GM18508 (cell line): ENCODE measurements around the gene ELMOD3.
"Not testable (repeated sequence)": the region's sequence is repeated elsewhere in the genome, so short reads cannot be mapped to it uniquely, and the experiment has no call there.

ENCODE experiments used
- ATAC-seq: cut with Tn5 transposase; IDR thresholded peaks from one replicate; pipeline ENCODE4 v1.9.1; 2021; ENCODE audit warnings: moderate number of reproducible peaks; ENCODE audit not compliant: insufficient read depth, unreplicated experiment

The ELMOD3 gene

GRCh38 chr2:85367180-85367579 lies 12.6 kb downstream of the ELMOD3 start:
- no peak for ATAC-seq

- no peak for ATAC-seq
Observed at GRCh38 chr2:85368921-85369320, 14.4 kb downstream of the ELMOD3 start.

- ATAC-seq = no peak
Observed at GRCh38 chr2:85369500-85369899, 14.9 kb downstream of the ELMOD3 start.

GRCh38 chr2:85371045-85371444 lies 16.5 kb downstream of the ELMOD3 start:
- no peak for ATAC-seq

GRCh38 chr2:85376291-85377065 lies 21.9 kb downstream of the ELMOD3 start:
- ATAC-seq = no peak

- no peak for ATAC-seq
Observed at GRCh38 chr2:85377083-85377482, 22.5 kb downstream of the ELMOD3 start.

- ATAC-seq = no peak
Observed at GRCh38 chr2:85378257-85378656, 23.7 kb downstream of the ELMOD3 start.

GRCh38 chr2:85380048-85380447 lies 25.5 kb downstream of the ELMOD3 start:
- ATAC-seq = no peak

GRCh38 chr2:85383151-85383550 lies 28.6 kb downstream of the ELMOD3 start:
- ATAC-seq = not testable (repeated sequence)

- ATAC-seq = no peak
Observed at GRCh38 chr2:85383850-85384249, 29.3 kb downstream of the ELMOD3 start.

- ATAC-seq = no peak
Observed at GRCh38 chr2:85385746-85386145, 31.2 kb downstream of the ELMOD3 start.

- ATAC-seq = no peak
Observed at GRCh38 chr2:85387754-85388153, 33.2 kb downstream of the ELMOD3 start.

GRCh38 chr2:85388878-85389538 lies 34.4 kb downstream of the ELMOD3 start:
- ATAC-seq = no peak

- no peak for ATAC-seq
Observed at GRCh38 chr2:85390941-85391669, 36.5 kb downstream of the ELMOD3 start.

GRCh38 chr2:85393836-85394235 lies 39.3 kb downstream of the ELMOD3 start:
- ATAC-seq = no peak

- ATAC-seq = no peak
Observed at GRCh38 chr2:85394261-85394681, 39.7 kb downstream of the ELMOD3 start.

GRCh38 chr2:85394976-85395375 lies 40.4 kb downstream of the ELMOD3 start:
- ATAC-seq = no peak

- ATAC-seq = no peak
Observed at GRCh38 chr2:85395912-85396475, 41.4 kb downstream of the ELMOD3 start.

GRCh38 chr2:85396531-85397470 lies 42.2 kb downstream of the ELMOD3 start:
- no peak for ATAC-seq

- ATAC-seq = no peak
Observed at GRCh38 chr2:85397925-85398331, 43.4 kb downstream of the ELMOD3 start.
